Fibroblast of skin of back (primary cell): Measurements from ENCODE around the gene MTTP. TPM values are rescaled to one million over a fixed set of nuclear protein-coding genes. Genes with fewer than 3 reads are reported as not detected.
"Not testable (repeated sequence)": the region's sequence is repeated elsewhere in the genome, so short reads cannot be mapped to it uniquely, and the experiment has no call there.

Experiments used
- DNase-seq: peaks from one replicate; pipeline ENCODE4 v3.0.0-alpha.2; 2013
- polyA plus RNA-seq, 2 experiments: library from polyadenylated mRNA; unstranded; fragments of 120-200 nt; gene quantifications; one replicate each; pipeline ENCODE4 v1.2.1, GENCODE V29; 2013; ENCODE audit not compliant: insufficient read length in 2 of 2

Gene MTTP
- not detected for polyA plus RNA-seq (2013, experiment 1 of 2; ENCODE audit: insufficient read length)
- not detected for polyA plus RNA-seq (2013, experiment 2 of 2; ENCODE audit: insufficient read length)

DNA sequence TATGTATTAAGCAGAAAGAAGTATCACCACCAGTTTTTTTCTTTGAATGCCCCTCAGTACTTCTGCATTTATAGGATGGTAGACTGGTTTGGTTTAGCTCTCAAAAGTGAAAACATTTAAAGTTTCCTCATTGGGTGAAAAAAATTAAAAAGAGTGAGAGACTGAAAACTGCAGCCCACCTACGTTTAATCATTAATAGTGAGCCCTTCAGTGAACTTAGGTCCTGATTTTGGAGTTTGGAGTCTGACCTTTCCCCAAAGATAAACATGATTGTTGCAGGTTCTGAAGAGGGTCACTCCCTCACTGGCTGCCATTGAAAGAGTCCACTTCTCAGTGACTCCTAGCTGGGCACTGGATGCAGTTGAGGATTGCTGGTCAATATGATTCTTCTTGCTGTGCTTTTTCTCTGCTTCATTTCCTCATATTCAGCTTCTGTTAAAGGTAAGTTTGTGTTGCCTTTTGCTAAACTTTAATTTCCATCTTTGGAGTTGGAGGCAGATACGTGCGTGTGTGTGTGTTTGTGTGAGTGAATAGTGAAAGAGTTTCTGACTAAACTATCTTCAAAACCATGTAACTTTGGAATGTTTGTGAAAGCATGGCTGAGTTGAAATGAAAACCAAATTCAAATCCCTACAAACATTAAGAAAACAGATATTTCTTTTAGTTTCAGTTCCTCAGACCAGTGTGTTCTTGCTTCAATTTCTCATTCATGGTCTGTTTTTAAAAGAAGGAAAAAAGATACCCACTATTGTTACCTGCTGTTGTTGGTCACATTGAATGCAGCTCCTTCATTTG lies at the start of gene MTTP:
Gene MTTP (plus strand): TSS at position 295 of the 795 bp plus-strand sequence. CDS start 86 bp downstream, at position 381.
- no peak for DNase-seq

DNA sequence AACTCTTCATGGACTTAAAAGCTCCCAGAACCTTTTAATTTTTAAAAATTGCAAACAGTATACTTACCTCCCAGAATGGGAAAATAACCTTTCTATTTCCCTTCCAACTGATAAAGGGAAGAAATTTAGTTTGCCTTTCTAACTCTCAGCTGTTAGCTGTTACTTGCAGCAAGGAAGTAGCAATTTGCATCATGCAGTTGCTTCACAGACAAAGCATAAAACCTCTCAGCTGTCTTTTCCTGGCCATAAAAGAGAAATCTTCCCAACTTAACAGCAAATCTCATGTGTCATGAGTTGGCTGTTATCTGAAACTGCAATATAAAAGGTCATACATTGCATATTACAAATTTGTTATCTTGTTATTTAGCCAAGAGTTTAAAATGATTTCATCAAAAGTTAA lies 45.4 kb upstream of the MTTP start:
- DNase-seq = no peak

DNA sequence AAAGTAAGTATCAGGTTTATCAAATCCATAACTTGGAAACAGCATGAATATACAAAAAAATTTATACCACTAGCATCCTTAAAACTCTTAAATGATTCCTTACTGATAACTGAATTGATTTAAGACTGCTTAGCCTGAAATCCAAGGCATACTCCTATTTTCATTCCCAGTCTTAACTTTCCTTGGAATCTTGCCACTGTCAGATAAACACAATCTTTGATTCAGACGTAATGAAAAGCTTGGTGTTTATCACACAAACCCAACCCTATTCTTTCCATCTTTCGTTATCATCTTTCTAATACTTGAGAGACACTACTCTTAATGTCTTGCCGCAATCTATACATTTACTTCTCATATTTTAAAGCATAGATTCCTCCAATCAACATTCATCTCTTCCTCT lies 44.7 kb upstream of the MTTP start:
- no peak for DNase-seq

DNA sequence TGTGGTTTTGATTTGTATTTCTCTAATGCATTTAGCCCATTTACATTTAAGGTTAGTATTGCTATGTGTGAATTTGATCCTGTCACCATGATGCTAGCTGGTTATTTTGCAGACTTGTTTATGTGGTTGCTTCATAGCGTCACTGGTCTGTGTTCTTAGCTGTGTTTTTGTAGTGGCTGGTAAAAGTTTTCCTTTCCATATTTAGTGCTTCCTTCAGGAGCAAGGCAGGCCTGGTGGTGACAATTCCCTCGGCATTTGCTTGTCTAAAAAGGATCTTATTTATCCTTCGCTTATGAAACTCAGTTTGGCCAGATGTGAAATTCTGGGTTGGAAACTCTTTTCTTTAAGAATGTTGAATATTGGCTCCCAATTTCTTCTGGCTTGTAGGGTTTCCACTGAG lies 39.9 kb upstream of the MTTP start:
- not testable (repeated sequence) for DNase-seq

DNA sequence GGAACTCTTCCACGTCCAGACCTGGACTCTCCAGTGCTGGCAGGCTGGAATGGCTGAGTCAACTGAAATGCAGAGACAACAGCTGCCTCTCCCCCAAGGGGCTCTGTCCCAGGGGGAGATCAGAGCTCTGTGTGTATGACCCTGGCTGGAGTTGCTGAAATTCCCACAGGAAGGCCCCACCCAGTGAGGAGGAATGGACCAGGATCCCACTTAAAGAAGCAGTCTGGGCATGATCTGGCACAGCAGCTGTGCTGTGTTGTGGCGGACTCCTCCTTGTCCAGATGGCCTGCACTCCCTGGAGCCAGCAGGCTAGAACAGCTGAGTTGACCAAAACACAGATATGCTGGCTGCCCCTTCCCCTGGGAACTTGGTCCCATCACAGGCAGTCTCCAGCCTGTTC lies 38.4 kb upstream of the MTTP start:
- peak; percentile 13 for DNase-seq

DNA sequence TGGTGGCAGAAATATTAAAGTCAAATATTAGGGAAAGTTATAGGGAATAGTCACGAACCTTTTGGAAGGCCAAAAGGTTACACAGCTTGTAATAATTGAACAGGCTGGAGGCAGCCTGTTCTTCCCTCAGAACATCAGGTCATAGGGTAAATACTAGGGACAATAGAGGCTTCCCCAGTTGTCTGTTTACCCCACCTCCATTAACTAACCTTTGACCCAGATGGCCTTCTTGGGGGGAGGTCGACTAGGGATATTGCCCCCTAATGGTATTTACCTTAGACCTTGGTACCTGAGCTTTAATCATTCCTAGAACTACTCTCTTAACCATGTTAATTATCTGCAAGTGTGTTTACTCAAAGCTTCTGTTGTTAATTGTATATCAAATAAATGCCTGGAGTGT lies 37.8 kb upstream of the MTTP start:
- no peak for DNase-seq

DNA sequence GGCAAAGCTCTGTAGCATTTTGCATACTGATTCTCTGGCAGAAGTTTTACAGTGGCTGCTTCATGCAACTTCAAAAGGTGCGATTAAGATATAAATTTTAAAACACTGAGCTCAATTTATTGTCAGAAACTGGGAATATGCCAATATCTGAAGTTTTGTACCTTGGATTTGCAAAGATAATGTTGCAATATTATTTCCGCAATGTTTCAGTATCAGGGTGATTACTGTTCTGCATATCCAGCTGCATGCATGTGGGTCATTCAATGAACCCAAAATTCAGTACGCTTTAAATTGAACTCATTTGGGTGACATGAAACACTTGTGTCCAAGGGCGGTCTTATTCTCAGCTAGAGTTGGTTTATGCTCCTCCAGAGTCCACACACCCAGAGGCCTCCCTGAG lies 37.0 kb upstream of the MTTP start:
- no peak for DNase-seq

DNA sequence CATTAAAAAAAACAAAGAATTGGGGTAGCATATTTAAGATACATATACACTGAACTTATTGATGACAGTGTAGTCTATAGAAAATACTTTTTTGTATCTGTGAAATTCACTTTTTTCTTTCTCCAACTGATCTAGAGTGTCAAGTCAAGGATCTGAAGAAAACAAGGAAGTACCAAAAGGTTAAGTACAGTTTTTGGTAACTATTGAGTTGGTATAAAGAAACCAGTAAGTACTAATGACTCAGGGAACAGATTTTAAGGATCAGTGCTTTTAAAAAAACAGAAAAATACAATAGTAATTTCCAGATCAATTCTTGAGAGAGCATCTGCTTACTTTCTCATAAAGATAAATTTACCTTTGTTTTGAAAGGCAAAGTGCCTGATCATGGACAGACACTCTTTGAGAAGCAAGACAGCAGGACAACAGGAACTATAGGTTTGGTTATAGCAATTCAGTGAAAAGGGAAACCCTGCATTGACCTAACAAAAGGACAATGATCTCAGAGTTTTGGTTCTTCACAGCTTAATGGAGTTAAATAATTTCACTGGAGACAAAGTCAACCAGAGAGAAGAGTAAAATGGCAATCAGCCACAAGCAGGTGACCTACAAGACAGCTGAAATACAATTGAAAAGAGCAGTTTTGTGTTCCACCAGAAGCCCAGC lies 34.2 kb upstream of the MTTP start:
- no peak for DNase-seq

DNA sequence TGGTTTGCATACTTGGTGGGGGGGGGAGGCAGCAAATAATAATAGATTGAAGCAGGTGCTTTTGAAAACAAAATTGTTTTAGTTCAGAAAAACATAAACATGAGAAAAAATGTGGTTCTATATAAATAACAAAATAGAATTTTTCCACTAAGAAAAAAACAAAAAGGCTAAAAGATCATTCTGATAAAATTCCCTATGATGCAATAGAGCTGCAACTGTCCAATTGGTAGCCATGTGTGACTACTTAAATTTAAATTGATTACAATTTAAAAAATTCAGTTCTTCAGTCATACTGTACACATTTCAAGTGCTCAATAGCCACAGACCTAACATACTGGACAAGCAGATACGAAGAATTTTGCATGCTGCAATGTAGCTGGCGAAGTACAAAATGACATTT lies 21.8 kb upstream of the MTTP start:
- DNase-seq = no peak

DNA sequence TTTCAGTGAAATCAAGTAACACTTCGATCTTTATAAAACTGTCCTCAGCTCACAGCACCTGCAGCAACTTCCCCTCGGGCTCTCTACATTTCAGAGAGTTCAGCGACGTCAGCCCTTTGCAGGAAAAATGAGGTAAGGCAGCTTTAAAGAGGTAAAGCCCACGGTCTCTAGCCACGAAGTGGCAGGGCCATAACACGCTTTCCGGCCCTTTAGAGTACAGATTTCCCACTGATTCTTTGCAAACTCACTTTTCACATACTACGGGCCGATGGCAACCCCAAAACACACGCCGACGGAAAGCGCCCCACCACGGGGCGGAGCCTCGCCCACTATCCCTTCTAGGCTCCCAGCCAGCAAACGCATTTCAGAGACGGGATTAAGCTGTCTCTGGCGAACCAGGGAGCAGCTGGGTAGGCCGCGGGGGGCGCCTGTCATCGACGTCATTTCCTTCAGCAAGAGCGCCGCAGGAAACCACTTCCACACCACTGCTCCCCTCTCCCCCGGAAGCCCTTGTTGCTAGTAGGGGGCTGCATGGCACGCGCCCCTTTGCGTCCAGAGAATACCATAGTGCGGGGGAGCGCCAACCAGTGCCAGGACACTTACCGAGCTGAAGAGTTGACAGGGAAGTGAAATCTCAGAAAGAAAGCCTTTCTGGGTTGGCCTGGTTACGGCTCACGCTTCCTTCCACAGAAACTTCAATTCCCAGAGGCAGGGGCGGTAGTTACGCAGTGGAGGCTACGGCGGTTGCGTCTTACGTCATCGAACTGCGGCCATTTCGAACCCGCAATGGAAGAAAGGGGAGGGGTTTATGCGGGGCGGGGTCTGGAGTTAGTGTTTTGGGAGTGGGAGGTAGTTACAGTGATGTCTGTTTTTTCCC lies 11.1 kb upstream of the MTTP start, which contains the start of gene TRMT10A:
Gene TRMT10A (minus strand): TSS at position 730 of the 877 bp plus-strand sequence. CDS start 4,701 bp downstream, outside the sequence.
- peak; percentile 98 for DNase-seq

DNA sequence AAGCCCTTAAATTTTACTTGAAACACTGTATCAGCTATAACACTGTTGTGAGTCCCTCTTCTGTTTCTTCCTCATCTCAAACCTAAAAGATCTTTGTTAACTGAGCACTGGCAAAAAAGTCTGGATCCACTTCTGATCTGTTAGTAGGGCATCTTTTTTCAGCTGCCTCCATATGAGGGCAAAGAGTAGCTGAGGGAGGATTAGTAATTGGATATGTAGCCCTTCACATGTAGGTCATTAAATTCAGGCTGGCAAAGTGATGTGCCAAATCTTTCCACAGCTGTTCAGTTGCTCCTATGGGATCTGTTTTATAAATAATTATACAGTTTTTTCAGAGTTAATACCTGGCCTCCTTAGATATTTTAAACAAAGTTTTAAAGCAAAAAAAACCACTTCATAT lies 9.7 kb upstream of the MTTP start:
- no peak for DNase-seq

DNA sequence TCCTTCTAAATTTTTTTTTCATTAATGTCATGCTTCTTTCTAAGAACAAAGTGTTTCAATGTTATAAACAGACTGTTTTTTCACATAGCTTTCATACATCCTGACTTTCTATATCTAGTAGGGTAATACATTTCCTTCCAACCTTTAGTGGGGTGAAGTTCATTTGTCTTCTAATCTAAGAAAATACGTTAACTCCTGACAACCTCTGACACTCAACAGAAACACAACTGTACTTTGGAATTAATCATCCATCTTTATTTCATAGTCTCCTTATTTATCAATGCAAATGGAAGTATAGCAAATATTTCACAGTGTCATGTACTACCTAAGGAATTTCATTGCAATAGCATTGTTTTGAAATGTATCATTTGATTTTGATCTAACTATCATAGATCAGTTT lies 2.7 kb upstream of the MTTP start:
- no peak for DNase-seq

DNA sequence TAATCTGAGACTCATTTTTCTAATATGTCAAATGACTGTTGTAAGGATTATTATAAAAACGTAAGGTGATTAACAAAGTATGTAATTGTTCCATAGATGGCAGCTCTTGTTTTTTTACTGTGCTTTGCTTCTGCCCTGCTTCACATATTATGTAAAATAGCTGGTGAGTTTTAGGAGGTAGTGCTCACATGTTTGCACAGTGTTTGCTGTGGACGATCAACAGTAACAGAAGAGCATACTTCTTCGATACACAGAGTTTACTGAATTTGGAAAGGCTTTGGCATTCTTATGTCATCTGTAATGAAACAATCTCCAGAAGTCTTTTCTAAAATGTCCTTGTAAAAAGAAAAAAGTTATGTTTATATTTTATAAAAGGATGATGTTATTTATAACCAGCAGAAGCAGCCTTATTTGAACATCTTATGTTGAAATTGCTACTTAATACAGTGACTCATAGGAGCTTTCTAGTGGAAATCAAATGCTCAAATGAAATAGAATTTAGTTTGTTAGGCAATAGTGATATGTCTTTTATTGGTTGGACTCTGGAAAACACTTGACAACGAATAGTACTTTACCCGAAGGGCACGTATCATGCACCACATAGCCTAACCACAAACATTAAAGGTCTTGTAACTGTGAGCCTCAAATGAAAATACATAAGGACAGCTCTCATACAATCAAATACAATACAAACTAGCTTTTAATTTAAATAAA lies 1.9 kb upstream of the MTTP start:
- DNase-seq = no peak

DNA sequence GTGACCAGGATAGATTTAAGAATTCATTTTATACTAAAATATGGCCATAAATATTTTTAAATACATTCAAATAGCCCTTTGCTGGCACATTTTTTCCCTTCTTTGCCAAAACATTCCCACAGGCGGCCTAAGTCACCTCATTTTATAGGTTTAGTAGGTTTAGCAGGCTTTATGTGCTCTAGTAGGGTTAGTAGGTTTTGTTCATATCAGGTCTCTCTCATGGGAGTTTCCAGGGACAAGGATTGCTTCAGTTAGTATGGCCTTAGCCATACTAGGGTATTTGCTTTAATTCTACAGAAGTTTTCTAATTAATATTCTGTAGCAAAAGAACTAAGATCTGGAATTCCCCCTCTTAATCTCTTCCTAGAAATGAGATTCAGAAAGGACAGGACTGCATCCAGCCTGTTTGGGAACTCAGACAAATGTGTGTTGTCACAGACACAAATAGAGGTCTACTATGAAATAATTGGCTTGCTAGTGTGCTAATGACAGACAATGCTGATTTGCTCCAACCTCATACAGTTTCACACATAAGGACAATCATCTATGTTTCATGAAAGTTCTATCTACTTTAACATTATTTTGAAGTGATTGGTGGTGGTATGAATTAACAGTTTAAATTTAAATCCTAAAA lies 772 bp upstream of the MTTP start:
- DNase-seq = no peak

DNA sequence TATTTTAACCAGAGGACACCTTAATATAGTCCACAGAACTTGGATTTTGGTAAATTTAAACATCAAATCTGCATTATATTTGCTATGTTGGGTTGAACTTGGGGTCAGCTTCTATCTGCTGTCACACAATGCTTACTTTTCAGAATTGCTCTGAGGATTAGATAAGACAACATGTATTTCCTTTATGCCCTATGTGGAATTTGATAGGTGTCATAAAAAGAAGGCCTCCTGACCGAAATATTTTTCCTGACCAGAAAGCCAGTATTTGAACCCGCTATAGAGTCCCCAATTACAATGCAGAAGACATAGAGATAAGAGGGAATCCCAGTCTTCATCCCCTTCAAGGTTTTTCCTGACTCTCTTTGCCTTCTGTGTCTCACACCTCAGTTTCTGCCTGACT lies 4.1 kb downstream of the MTTP start:
- no peak for DNase-seq

DNA sequence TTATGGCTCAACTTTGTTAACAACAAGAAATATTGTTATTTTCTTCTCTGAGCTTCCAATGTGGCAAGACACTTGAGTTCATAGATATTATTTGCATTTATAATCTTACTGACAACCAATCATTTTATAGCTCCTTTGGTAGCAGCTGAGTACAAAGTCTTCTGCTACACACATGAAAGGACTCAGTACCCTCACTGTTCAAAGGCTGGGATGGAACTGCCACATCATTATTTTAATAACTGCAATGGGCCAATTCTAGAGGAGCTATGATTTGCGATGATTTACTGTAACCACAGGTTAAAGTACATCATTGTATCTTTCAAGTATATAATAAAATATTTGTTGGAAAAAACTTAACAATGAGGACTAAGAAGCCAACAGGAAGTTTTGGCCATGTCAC lies 10.9 kb downstream of the MTTP start:
- no peak for DNase-seq

DNA sequence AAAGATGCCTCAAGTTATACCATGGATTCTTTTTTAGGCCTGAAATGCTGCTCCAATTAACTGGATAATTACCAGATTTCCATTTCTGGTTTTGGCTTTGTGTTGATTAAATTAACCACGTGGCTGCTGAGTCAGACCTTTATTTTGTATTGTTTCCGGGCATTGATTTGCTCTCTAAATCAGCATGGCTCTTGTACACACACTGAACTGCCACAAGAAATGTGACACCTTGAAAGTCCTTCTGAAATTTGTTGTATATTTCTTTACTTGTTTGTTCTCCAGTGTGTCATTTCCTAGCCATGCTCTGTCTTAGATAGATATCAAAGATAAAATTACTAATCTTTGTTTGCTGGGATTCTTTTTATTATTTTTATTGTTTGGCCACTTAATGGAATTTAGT lies 11.7 kb downstream of the MTTP start:
- DNase-seq = no peak

DNA sequence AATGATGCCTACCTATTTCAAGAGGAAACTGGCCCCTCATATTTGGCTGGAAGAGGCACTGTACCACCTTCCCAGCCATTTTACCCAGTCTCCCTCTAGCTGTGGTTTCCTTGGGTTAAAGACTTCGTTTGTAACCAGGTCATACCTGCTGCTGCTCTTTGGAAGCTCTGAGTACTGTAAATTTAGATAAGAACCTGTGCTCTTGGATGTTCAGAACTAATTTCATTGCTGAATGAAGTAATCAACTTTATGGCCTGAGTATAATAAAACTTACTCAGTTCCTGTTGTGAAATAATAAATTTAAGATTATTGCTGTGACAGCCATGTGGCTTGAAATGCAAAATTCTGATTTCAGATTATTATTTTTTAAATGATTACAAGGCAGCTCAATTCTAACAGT lies 12.2 kb downstream of the MTTP start:
- DNase-seq = no peak

DNA sequence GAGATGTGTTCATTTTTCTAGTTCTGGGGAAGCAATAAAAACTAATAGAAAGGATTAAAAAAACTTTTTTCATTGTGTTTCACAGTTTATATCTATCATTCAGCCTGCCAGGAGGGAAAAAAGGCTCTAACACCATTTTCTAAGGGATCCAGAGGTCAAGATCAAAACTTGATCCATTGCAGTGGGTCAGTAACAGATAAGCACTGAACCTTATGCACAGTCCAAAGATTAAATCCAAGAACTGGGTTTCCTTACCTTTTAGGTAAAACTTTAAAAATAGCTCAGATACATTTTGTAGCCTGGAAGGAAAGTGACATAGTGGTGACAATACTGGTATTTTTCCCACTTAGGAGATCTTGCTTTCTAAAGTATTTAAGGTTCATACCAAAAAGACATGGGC lies 12.7 kb downstream of the MTTP start:
- DNase-seq = no peak

DNA sequence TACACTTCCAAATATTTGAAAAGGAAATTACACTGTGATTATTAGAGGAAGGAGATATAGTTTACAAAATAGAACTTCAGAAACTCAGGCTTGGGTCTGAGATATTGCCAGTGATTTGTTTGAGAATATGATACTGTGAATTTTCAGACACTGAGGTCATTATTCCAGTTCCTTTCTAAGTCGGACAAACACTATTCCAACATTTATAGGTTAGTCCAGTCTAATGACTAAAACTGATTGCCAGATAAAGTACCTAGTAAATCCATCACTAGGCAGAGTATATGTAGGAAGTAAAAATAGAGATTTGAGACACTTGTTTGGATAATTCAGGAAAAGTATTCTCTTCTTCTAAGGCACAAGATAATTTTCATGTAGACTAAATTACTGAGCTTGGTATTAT lies 13.2 kb downstream of the MTTP start:
- DNase-seq = no peak

DNA sequence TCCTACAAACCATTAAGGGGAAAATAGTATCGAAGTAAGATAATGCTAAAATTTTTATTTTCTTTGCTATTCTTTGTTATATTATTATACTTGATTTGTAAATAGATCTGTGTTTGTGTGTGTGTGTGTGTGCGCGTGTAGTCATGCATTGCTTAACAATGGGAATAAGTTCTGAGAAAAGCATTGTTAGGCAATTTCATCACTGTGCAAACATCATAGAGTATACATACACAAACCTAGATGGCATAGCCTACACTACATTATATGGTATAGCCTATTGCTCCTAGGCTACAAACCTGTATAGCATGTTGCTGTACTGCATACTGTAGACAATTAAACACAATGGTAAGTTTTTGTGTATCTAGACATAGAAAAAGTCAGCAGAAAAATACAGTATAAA lies 17.1 kb downstream of the MTTP start:
- DNase-seq = no peak
